Testis (tissue), 2 donors: ENCODE measurements around the gene COG2.

Source experiments
- CTCF ChIP-seq, 3 experiments: fragments of 450-650 bp in 2 of 3; fragments of 200-600 bp in 1 of 3; sonication (generic) in 1 of 3; IDR thresholded peaks; one replicate each; pipeline ENCODE4 v1.5.1; 2016 to 2019; ENCODE audit warnings: antibody characterized with exemption in 3 of 3, mild to moderate bottlenecking in 2 of 3, moderate library complexity in 1 of 3
- POLR2A ChIP-seq: fragments of 450-650 bp; IDR thresholded peaks from one replicate; pipeline ENCODE4 v1.6.1; 2017; ENCODE audit warnings: antibody characterized with exemption, mild to moderate bottlenecking, moderate library complexity

GRCh38 chr1:230611128-230611877 lies 31.0 kb upstream of the COG2 start:
- no peak for TF ChIP-seq CTCF (IDR thresholded peaks at IDR 0.05)
- no peak for TF ChIP-seq POLR2A
